Ureter (tissue), 1 donor: ENCODE data around the gene ADGRD1. TPM values are rescaled to one million over a fixed set of nuclear protein-coding genes. Genes with fewer than 3 reads are reported as not detected.
A peak's percentile ranks its signal among the peaks of the same experiment; 100 is the strongest.
"Not testable (repeated sequence)": the region's sequence is repeated elsewhere in the genome, so short reads cannot be mapped to it uniquely, and the experiment has no call there.

ENCODE experiments used
- DNase-seq: peaks from one replicate; pipeline ENCODE4 v3.0.0-alpha.2; 2020; ENCODE audit warnings: low spot score
- total RNA-seq: library from RNA; stranded (reverse); gene quantifications from one replicate; pipeline ENCODE4 v1.2.4, GENCODE V29; 2023
- donor health status: DM: yes; HTN: yes; CAD: no.

Gene ADGRD1
- total RNA-seq, 1 donor from 2014 or later, result 80.2 TPM

DNA sequence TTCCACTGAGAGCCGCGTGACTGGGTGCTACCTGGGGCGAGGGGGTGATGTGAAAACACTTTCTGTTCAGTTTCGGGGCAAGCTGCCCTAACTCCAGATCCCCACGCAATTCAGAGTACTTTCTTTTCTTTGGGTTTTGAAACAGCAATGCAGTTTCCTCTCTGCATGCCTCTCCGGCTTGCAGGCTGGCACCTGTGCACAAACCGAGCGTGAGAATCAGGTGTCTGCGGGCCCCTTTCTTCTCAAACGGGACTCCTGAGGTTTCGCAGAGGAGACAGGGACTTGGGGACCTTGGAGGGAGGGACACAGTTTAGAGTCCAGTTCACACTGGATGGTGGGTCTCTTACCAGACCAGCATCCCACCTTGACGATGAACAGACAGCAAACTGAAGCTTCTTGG lies 118.2 kb downstream of the ADGRD1 start:
- not testable (repeated sequence) for DNase-seq

GRCh38 chr12:131072451-131073230 lies 118.9 kb downstream of the ADGRD1 start:
- peak; percentile 29 for DNase-seq

DNA sequence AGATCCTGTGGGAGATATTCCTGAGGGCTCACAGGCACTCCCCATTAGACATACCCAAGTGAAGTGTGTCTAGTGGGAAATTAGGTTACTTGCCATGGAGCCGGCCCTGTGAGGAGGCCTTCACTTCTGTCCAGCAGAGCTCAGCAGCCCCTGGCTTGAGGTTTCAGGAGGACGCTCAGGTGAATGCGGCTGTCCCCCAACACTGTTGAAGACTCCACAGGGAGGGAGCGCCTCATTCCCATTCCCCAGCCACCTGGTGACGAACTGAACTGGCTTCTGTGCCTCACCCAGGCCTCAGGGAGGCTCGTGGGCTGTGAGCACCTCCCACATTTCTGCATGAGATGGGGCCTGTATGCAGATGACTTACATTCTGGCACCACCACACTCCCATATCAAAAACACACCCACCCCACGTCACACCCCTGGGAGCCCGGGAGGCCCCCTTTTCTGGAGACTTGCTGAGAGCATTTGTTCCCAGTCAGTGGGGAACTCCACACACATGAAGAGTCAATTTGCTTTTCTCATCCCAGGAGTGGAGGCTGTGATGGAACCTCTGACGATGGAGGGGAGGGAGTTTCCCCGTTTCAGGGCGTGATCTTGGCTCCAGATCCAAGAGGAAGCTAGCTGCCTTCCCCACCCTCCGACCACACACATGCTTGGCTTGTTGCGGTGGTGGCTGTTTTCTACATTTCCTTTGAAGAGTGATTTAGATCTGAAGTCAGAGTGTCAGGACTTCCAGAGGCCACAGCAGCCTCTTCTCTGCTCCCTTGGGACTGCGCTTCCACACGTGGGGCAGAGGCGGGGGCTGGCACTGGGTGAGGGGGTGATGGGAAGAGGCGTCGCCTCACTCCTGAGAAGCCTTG lies 120.7 kb downstream of the ADGRD1 start:
- DNase-seq, result peak; percentile 49

GRCh38 chr12:131075194-131075593 lies 121.5 kb downstream of the ADGRD1 start:
- DNase-seq, result peak; percentile 13

DNA sequence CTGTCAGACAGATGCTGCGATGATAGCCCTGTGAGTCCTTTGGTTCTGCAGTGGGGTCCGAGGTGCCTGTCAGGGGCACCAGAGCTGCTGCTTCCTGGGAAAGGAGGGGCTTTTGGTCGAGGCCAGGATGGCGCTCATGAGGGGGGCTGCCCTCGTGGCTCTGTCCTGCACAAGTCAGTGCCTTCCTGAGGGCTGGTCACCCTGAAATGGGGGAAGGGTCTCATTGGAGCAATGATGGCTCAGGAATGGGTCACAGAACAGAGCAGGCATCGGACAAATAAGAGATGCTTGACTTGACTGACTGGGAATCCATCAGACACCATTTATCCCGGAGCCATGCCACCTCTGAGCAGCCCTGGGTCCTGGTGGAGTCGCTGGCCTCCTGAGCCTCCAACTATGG lies 121.9 kb downstream of the ADGRD1 start:
- peak; percentile 24 for DNase-seq

GRCh38 chr12:131076296-131076695 lies 122.6 kb downstream of the ADGRD1 start:
- peak; percentile 18 for DNase-seq

GRCh38 chr12:131076791-131077747 lies 123.4 kb downstream of the ADGRD1 start:
- DNase-seq, result peak; percentile 34

DNA sequence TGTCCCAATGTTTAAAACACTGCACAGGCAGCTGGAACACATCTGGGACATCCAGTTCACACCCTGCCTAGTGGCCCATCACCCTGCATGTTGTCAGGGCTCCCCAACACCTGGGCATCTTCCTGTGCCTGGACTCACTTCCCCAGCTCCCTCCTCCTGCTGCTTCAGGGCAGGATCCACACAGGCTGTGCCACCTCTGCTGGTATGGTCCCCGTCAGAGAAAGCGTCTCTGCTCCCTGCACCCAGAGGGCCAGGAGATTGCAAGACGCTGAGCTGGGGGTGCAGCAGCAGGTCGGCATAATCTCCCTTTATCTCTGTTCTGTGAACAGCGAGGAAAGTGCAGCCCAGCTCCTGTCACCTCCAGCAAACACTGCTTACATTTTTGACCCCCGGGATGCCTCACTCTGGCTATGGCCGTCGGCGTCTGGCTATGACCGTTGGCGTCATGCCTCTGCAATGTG lies 124.3 kb downstream of the ADGRD1 start:
- DNase-seq, result peak; percentile 35

GRCh38 chr12:131082290-131083194 lies 128.8 kb downstream of the ADGRD1 start:
- DNase-seq, result peak; percentile 38

- peak; percentile 29 for DNase-seq
Observed at GRCh38 chr12:131084341-131085011, 130.8 kb downstream of the ADGRD1 start.

- DNase-seq, result peak; percentile 38
Observed at GRCh38 chr12:131085125-131085815, 131.6 kb downstream of the ADGRD1 start.

GRCh38 chr12:131085816-131086591 lies 132.3 kb downstream of the ADGRD1 start:
- peak; percentile 35 for DNase-seq

DNA sequence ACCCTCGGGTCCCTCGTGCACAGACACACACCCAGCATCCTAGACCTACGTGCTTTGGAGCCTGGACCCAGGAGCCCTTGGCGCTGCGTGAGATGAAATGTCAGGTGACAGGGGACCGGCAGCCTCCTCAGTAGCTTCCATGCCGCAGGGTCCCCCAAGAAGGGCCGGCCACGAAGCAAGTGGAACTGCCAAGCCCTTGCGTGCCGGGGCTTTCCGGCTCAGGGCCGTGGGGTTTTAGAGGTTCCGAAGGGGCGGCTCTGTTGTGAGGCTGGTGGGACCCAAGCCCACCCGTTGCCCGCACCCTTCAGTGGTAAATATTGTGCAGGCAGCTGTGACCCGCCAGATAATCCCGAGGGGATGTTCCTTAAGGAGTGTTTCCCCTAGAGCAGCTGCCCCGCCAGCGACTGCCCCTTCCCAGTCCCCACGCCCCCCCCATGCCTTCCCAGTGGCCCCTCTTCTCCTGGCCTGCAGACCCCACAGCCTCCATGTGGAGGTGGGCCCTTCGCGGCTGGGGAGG lies 133.7 kb downstream of the ADGRD1 start:
- peak; percentile 37 for DNase-seq

GRCh38 chr12:131087991-131088700 lies 134.4 kb downstream of the ADGRD1 start:
- peak; percentile 39 for DNase-seq

DNA sequence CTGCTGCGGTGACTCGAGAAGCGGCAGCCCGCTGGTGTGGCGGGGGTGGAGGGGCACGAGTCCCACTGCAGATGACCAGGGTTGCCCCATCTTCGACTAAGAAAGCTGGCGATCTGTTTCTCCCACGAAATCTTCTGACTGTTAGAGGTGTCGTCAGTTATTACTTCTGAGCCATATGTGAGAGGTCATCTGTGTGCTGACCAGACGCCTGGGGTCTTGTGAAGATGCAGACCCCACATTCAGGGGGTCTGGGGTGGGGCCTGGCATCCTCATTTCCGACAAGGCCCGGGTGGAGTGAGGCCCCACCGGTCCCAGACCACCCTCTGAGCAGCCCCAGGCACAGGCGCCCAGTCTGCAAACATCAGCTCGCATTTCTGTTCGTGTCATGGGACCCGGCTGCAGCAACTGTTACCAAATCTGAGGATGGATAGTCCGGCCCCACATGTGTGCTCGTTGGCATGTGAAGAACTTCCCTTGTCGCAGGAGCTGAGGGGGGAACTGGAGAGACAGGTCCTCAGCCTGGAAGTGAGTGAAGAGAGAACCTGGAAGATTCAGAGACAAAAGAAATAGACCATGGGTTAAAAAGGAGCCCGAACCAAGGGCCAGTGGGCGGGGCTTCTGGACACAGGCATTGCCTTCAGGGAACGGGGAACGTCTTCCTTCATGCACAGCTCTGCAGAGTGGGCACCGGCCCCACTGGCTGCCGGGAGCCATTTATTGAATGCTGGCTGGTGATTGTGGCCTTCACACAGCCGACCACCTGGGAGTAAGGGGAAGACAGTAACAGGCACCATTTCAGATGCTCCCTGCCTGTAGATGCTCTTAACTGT lies 135.2 kb downstream of the ADGRD1 start:
- peak; percentile 38 for DNase-seq

DNA sequence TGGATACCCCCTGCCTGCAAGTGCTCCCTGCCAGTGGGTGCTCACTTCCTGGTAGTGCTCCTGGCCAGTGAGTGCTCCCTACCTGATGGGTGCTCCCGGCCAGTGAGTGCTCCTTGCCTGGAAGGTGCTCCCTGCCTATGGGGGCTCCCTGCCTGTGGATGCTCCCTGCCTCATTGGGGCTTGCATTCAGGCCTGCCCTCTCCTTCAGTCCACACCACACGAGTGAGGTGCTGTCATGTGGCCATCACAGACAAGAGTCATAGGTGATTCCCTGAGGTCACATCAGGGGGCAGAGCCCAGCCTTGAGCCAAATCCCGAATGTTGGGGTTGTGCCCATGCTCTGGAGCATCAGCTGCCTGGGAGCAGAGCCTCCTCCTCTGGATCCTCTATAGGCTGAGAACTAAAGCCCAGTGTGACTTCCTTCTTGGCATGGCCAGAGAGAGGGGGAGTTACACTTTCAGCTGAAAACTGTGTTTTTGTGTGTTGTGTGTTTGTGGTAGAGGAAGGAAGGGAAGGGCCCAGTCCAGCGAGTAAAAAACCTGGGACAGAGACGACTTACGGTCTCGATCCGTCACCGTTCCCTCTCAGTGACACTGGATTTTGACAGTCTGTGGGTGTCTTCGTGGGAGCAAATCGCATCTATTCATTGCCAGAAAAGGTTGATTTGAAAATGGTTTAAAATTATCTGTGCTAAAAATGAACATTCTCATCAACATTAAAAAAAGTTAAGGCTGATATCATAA lies 136.0 kb downstream of the ADGRD1 start:
- DNase-seq, result peak; percentile 36
